ENCODE results near the gene SLC2A6. TPM values are rescaled to one million over a fixed set of nuclear protein-coding genes. Genes with fewer than 3 reads are reported as not detected.

SLC2A6 gene
- total and polyA plus RNA-seq, 10 of the 15 experiments (the other 5 are each of a cell fraction or from before 2014, with no cell fraction given): 1.1 to 37.9 (median 18.3) TPM

- no peak for TF ChIP-seq ZNF592 (IDR thresholded peaks at IDR 0.05)
- no peak for TF ChIP-seq SPI1 (IDR thresholded peaks at IDR 0.05; ENCODE audit: borderline replicate concordance, insufficient read depth, low read depth, low read length)
- TF ChIP-seq ZBED1 (IDR thresholded peaks at IDR 0.05; ENCODE audit: borderline replicate concordance): no peak
- TF ChIP-seq FOXM1 (IDR thresholded peaks at IDR 0.05; ENCODE audit: low read depth, low read length): no peak
- TF ChIP-seq ATF7 (IDR thresholded peaks at IDR 0.05; ENCODE audit: low read depth): no peak
- TF ChIP-seq KAT2A (conservative IDR thresholded peaks at IDR 0.05; ENCODE audit: control insufficient read depth, low read depth, low read length): no peak
- no peak for TF ChIP-seq USF1 (IDR thresholded peaks at IDR 0.05; ENCODE audit: borderline replicate concordance, extremely low read length, insufficient read depth, low read depth, low read length)
- peak; percentile 23; the same call in 1 of the 2 replicates for TF ChIP-seq ZNF687 (IDR thresholded peaks at IDR 0.05)
- no peak for TF ChIP-seq YY1 (IDR thresholded peaks at IDR 0.05; ENCODE audit: low read depth, low read length)
- no peak for TF ChIP-seq BCL3 (IDR thresholded peaks at IDR 0.05; ENCODE audit: borderline replicate concordance, insufficient read depth, low read depth, low read length, poor library complexity, severe bottlenecking)
- no peak for TF ChIP-seq SREBF2 (IDR thresholded peaks at IDR 0.05; ENCODE audit: low read length)
These were observed at the start of gene SLC2A6 (continued) for GRCh38 chr9:133478851-133479711.
